GM10847 (cell line): ENCODE measurements around the gene SASH1.

ENCODE experiments used
- POLR2A ChIP-seq: IDR thresholded peaks from 2 replicates; pipeline ENCODE4 v1.6.1; 2011; ENCODE audit not compliant: insufficient read length; ENCODE audit errors: extremely low read depth

Gene SASH1

GRCh38 chr6:148564494-148565035 lies 221.9 kb downstream of the SASH1 start:
- TF ChIP-seq POLR2A: no peak

GRCh38 chr6:148565321-148565926 lies 222.8 kb downstream of the SASH1 start:
- no peak for TF ChIP-seq POLR2A

GRCh38 chr6:148565930-148566663 lies 223.5 kb downstream of the SASH1 start:
- no peak for TF ChIP-seq POLR2A

- TF ChIP-seq POLR2A: no peak
Measured at GRCh38 chr6:148566664-148567350, 224.2 kb downstream of the SASH1 start.

- TF ChIP-seq POLR2A: no peak
Measured at GRCh38 chr6:148570456-148570855, 227.8 kb downstream of the SASH1 start.

GRCh38 chr6:148572676-148573335 lies 230.2 kb downstream of the SASH1 start:
- no peak for TF ChIP-seq POLR2A

- no peak for TF ChIP-seq POLR2A
Measured at GRCh38 chr6:148573922-148574321, 231.3 kb downstream of the SASH1 start.

- no peak for TF ChIP-seq POLR2A
Measured at GRCh38 chr6:148577687-148578488, 235.2 kb downstream of the SASH1 start.

GRCh38 chr6:148578489-148578814 lies 235.8 kb downstream of the SASH1 start:
- no peak for TF ChIP-seq POLR2A

- no peak for TF ChIP-seq POLR2A
Measured at GRCh38 chr6:148578837-148579565, 236.4 kb downstream of the SASH1 start.

- no peak for TF ChIP-seq POLR2A
Measured at GRCh38 chr6:148580442-148580841, 237.8 kb downstream of the SASH1 start.

- no peak for TF ChIP-seq POLR2A
Measured at GRCh38 chr6:148583631-148584030, 241.0 kb downstream of the SASH1 start.

- no peak for TF ChIP-seq POLR2A
Measured at GRCh38 chr6:148590883-148591282, 248.2 kb downstream of the SASH1 start.

- TF ChIP-seq POLR2A: no peak
Measured at GRCh38 chr6:148591656-148592055, 249.0 kb downstream of the SASH1 start.
